OCI-LY1 (cell line): Measurements from ENCODE around the gene LTA4H.

Experiments
- H2AFZ ChIP-seq: fragments of 200-600 bp; sonication (generic), shearing (Covaris generic); 2 replicates; pipeline ENCODE4 v1.6.0; 2014; ENCODE audit warnings: antibody characterized with exemption, mild to moderate bottlenecking, low read length
- H3F3A ChIP-seq: fragments of 200-600 bp; sonication (generic), shearing (Covaris generic); 2 replicates; pipeline ENCODE4 v1.6.0; 2014; ENCODE audit warnings: mild to moderate bottlenecking, antibody characterized with exemption, low read length, moderate library complexity; ENCODE audit not compliant: insufficient read depth
- H3K27ac ChIP-seq: fragments of 200-600 bp; sonication (generic); 2 replicates; pipeline ENCODE4 v1.5.1; 2014; ENCODE audit warnings: low read length, mixed run types, mild to moderate bottlenecking, low read depth; ENCODE audit not compliant: poor library complexity, severe bottlenecking
- H3K27me3 ChIP-seq: fragments of 200-600 bp; sonication (generic); 2 replicates; pipeline ENCODE4 v1.6.0; 2014; ENCODE audit warnings: antibody characterized with exemption, mild to moderate bottlenecking, low read length, moderate library complexity; ENCODE audit not compliant: insufficient read depth
- H3K36me3 ChIP-seq: fragments of 200-600 bp; sonication (generic); 2 replicates; pipeline ENCODE4 v1.6.1; 2014; ENCODE audit warnings: mild to moderate bottlenecking, antibody characterized with exemption, low read length, moderate library complexity, mixed read lengths; ENCODE audit not compliant: insufficient read depth
- H3K4me1 ChIP-seq: fragments of 200-600 bp; sonication (generic); 2 replicates; pipeline ENCODE4 v1.5.1; 2014; ENCODE audit warnings: mild to moderate bottlenecking, low read length, moderate library complexity; ENCODE audit not compliant: insufficient read depth, severe bottlenecking
- H3K4me2 ChIP-seq: fragments of 200-600 bp; sonication (generic), shearing (Covaris generic); 2 replicates; pipeline ENCODE4 v1.6.1; 2014; ENCODE audit warnings: low read length
- H3K4me3 ChIP-seq: fragments of 200-600 bp; sonication (generic); 2 replicates; pipeline ENCODE4 v1.5.1; 2014; ENCODE audit warnings: low read length, low read depth, mild to moderate bottlenecking, mixed read lengths; ENCODE audit not compliant: poor library complexity, severe bottlenecking
- H3K79me2 ChIP-seq: fragments of 200-600 bp; shearing (Covaris generic); 2 replicates; pipeline ENCODE4 v1.6.1; 2016; ENCODE audit warnings: mixed run types, low read length, mixed read lengths; ENCODE audit not compliant: insufficient read depth
- H3K9ac ChIP-seq: fragments of 200-600 bp; sonication (generic), shearing (Covaris generic); 2 replicates; pipeline ENCODE4 v1.6.1; 2014; ENCODE audit warnings: mild to moderate bottlenecking, low read length, mixed read lengths
- H3K9me2 ChIP-seq: fragments of 200-600 bp; sonication (generic), shearing (Covaris generic); 2 replicates; pipeline ENCODE4 v1.6.1; 2014; ENCODE audit warnings: low read depth, mild to moderate bottlenecking, low read length, mixed read lengths
- H3K9me3 ChIP-seq: fragments of 200-600 bp; shearing (Covaris generic); 2 replicates; pipeline ENCODE4 v1.6.1; 2014; ENCODE audit warnings: low read length, mixed read lengths
- H4K20me1 ChIP-seq: fragments of 200-600 bp; sonication (generic), shearing (Covaris generic); 2 replicates; pipeline ENCODE4 v1.6.0; 2016; ENCODE audit warnings: mild to moderate bottlenecking, low read length; ENCODE audit not compliant: insufficient read depth
- EZH2 ChIP-seq: fragments of 200-600 bp; sonication (generic), shearing (Covaris generic); IDR thresholded peaks from 2 replicates; pipeline ENCODE4 v1.8.0; 2017; ENCODE audit warnings: borderline replicate concordance, mixed run types, mild to moderate bottlenecking, antibody characterized with exemption, low read length, moderate library complexity, mixed read lengths
- TF ChIP-seq, protein P1 (sequence below): fragments of 200-600 bp; sonication (generic), shearing (Covaris generic); IDR thresholded peaks from 2 replicates; pipeline ENCODE4 v1.5.1; 2017; ENCODE audit warnings: mild to moderate bottlenecking, antibody characterized with exemption, low read length, moderate library complexity, mixed read lengths

Gene LTA4H

DNA sequence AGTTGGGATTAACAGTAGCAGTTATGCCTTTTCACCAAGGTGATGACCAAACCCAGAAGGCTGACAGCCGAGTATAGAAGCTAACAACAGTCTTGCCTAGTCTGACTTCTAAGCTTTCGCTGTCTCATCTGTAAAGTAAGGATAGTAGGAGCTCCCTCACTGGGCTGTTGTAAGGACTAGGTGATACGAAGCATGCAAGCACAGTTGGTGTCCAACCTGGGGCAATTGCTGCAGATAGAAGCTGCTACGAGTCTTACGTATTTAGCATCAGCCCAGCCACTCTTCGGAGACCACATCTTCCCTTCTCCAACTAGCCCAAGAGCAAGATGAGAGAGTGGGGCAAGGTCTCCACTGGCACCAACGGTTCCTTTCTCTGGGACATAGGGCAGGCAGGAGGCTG is 45.3 kb downstream of the LTA4H start:
- Histone ChIP-seq H3K27ac (no peak overlapping the region), H3K9me3 (no peaks in the 10 kb centered on the region), H3K79me2 (no peaks in the 10 kb centered on the region), H3K9me2 (no peaks in the 10 kb centered on the region), H2AFZ (no peak overlapping the region), H3F3A (no peaks in the 10 kb centered on the region), H3K9ac (no peak overlapping the region), H3K27me3 (no peaks in the 10 kb centered on the region), H3K4me1 (no peaks in the 10 kb centered on the region), H4K20me1 (no peaks in the 10 kb centered on the region), H3K4me3 (no peak overlapping the region), H3K4me2 (no peak overlapping the region), H3K36me3 (no peaks in the 10 kb centered on the region)
- TF ChIP-seq EZH2, result no peak
- TF ChIP-seq, protein P1, sequence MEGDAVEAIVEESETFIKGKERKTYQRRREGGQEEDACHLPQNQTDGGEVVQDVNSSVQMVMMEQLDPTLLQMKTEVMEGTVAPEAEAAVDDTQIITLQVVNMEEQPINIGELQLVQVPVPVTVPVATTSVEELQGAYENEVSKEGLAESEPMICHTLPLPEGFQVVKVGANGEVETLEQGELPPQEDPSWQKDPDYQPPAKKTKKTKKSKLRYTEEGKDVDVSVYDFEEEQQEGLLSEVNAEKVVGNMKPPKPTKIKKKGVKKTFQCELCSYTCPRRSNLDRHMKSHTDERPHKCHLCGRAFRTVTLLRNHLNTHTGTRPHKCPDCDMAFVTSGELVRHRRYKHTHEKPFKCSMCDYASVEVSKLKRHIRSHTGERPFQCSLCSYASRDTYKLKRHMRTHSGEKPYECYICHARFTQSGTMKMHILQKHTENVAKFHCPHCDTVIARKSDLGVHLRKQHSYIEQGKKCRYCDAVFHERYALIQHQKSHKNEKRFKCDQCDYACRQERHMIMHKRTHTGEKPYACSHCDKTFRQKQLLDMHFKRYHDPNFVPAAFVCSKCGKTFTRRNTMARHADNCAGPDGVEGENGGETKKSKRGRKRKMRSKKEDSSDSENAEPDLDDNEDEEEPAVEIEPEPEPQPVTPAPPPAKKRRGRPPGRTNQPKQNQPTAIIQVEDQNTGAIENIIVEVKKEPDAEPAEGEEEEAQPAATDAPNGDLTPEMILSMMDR, result no peak

DNA sequence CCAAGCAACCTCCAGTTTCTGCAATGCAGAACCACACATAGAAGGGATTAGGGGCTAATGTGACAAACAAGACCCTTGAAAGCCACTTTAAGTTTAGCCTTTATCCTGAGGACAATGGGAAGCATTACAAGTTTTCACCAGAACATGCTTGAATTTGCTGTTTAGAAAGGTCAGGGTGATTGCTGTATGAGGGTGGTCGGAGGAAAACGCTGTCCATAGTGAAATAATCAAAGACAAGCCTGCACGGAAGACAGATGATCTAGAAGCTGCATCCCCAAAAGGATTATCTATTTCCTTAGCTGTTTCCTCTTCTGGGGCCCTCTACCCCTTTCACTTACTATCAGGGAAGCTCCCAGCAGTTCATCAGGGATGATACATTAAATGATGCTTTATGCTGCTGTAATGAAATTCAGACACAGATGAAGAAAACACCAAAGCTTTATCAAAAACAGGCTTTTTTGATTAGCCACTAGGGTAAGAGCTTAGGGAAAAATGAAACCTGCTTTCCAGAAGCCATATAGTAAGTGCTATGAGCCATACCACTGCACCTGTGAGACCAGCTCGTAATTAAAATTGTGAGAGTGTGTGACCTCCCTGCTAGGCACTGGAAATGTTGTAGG is 45.8 kb downstream of the LTA4H start:
- H3K9me3 ChIP-seq, result no peaks in the 10 kb centered on the region
- H3K4me2 ChIP-seq, result no peak overlapping the region
- H3K4me3 ChIP-seq, result no peak overlapping the region
- H3K4me1 ChIP-seq, result no peaks in the 10 kb centered on the region
- H3K9ac ChIP-seq, result no peak overlapping the region
- H3F3A ChIP-seq, result no peaks in the 10 kb centered on the region
- no peak overlapping the region for H3K27ac ChIP-seq
- TF ChIP-seq, protein P1, result no peak
- no peak for TF ChIP-seq EZH2
- H4K20me1 ChIP-seq, result no peaks in the 10 kb centered on the region
- no peaks in the 10 kb centered on the region for H3K27me3 ChIP-seq
- no peak overlapping the region for H2AFZ ChIP-seq
- H3K9me2 ChIP-seq, result no peaks in the 10 kb centered on the region
- H3K36me3 ChIP-seq, result no peaks in the 10 kb centered on the region
- no peaks in the 10 kb centered on the region for H3K79me2 ChIP-seq

DNA sequence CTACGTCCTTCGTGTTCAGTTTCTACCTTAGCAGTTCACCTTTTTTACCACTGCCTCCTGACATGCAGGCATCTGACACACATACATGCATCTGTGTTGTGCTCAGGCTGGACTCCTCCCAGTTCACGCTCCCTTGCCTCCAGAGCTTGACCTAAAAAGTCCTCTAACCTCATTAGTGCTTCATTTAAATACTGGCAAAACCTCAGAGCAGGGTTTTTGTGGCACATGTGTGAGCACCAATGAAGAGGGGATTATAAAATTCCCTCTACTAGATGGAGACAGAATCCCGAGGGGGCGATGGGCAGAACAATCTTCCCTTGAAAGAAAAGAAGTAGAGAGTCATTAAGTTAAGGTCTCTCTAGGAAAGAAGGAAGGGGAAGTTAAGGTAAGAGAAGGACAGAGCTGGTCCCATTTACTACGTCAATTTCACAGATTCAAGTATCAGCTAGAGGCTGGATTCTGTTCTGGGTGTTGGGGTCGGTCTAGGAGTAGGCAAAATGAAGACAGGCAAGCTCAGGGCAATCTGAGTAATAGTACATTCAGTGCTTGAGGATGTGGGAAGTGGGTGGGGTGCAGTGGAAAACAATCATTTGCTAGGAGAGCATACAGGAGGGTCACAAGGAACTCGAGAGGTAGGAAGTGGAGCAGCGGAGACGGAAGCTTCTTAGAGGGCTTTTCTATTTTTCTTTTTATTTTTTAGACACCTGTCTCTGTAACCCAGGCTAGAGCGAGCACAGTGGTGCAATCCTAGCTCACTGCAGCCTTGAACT is 46.7 kb downstream of the LTA4H start:
- Histone ChIP-seq H3K9me2 (no peaks in the 10 kb centered on the region), H3K4me2 (no peak overlapping the region)
- TF ChIP-seq EZH2, result no peak
- TF ChIP-seq, protein P1, result no peak

More for the DNA sequence above, 46.7 kb downstream of the LTA4H start:
- Histone ChIP-seq H3K27ac (no peak overlapping the region), H4K20me1 (no peaks in the 10 kb centered on the region), H2AFZ (no peak overlapping the region), H3K4me1 (no peaks in the 10 kb centered on the region), H3K9ac (no peak overlapping the region), H3K27me3 (no peaks in the 10 kb centered on the region), H3K9me3 (no peaks in the 10 kb centered on the region), H3F3A (no peaks in the 10 kb centered on the region), H3K4me3 (no peak overlapping the region), H3K79me2 (no peaks in the 10 kb centered on the region), H3K36me3 (no peaks in the 10 kb centered on the region)
